ENCODE data around the gene PPP2CA. TPM values are rescaled to one million over a fixed set of nuclear protein-coding genes. Genes with fewer than 3 reads are reported as not detected.
"Not testable (repeated sequence)": the region's sequence is repeated elsewhere in the genome, so short reads cannot be mapped to it uniquely, and the experiment has no call there.

Gene PPP2CA
- polyA plus RNA-seq, 2 of the 4 experiments (the other 2 are of a cell fraction): 273 to 357 TPM

- no peak for TF ChIP-seq HDAC2 (IDR thresholded peaks at IDR 0.05)
- TF ChIP-seq ZSCAN20 (CRISPR knock-in tag; IDR thresholded peaks at IDR 0.05): no peak
- no peak for TF ChIP-seq MAX (IDR thresholded peaks at IDR 0.05)
- TF ChIP-seq SMC3 (IDR thresholded peaks at IDR 0.05): no peak
Measured at GRCh38 chr5:134258896-134259295, 33.0 kb upstream of the PPP2CA start (continued).

- H3K4me2 ChIP-seq: no peak overlapping the region
- POLR2A ChIA-PET: no interaction called here
Measured at GRCh38 chr5:134257176-134257575, 31.3 kb upstream of the PPP2CA start.

GRCh38 chr5:134255418-134256150, 29.7 kb upstream of the PPP2CA start:
- no peaks in the 10 kb centered on the region for H3K9me3 ChIP-seq
- H3K27ac ChIP-seq: no peak overlapping the region
- 77% methylated on average over 2 of the region's 2 CpGs for WGBS (ENCODE audit: missing lambda C conversion rate)
- TF ChIP-seq KDM5A (IDR thresholded peaks at IDR 0.05) (no peak), JUNB (IDR thresholded peaks at IDR 0.05) (no peak)
- no peak overlapping the region; the same call in 2 of the 3 replicates for H3K4me2 ChIP-seq
- POLR2A ChIA-PET: interaction anchor here (1.4 kb wide), 1 partner anchor 29 kb away, joined by 5 read pairs; the partner anchor contains the start of gene PPP2CA
- no peak for DNase-seq (ENCODE audit: low read depth in 1 of 2, low spot score in 1 of 2)
- H3K4me1 ChIP-seq: peaks cover 13% of the 10 kb centered on the region
- no peak for FAIRE-seq
- CTCF ChIA-PET: interaction anchor here (0.5 to 3.1 kb wide), 6 partner anchors 9 to 687 kb away, joined by 3 to 14 read pairs (median 3); no protein-coding TSS in a partner anchor
- no peak for ATAC-seq
- H3K4me3 ChIP-seq: no peak overlapping the region

More at GRCh38 chr5:134257176-134257575, 31.3 kb upstream of the PPP2CA start:
- WGBS (ENCODE audit: missing lambda C conversion rate): 80% methylated on average over 3 of the region's 3 CpGs
- Histone ChIP-seq H3K4me3 (no peak overlapping the region), H3K27ac (no peak overlapping the region), H3K4me1 (peaks cover 13% of the 10 kb centered on the region), H3K9me3 (no peaks in the 10 kb centered on the region)
- TF ChIP-seq NR3C1 (IDR thresholded peaks at IDR 0.05): no peak
- no peak for TF ChIP-seq JUNB (IDR thresholded peaks at IDR 0.05)
- TF ChIP-seq POLR2A (IDR thresholded peaks at IDR 0.05; ENCODE audit: low read length): no peak
- TF ChIP-seq PBX3 (IDR thresholded peaks at IDR 0.05): no peak
- TF ChIP-seq ZNF302 (CRISPR knock-in tag; IDR thresholded peaks at IDR 0.05): no peak
- TF ChIP-seq NFE2L2 (conservative IDR thresholded peaks at IDR 0.05; ENCODE audit: low read length): no peak
- no peak for TF ChIP-seq CHD4 (IDR thresholded peaks at IDR 0.05; ENCODE audit: borderline replicate concordance)
- TF ChIP-seq EP300 (IDR thresholded peaks at IDR 0.05): no peak
- no peak for TF ChIP-seq TP53 (CRISPR knock-in tag; IDR thresholded peaks at IDR 0.05)
- no peak for TF ChIP-seq SREBF2 (IDR thresholded peaks at IDR 0.05)
- TF ChIP-seq CHD2 (IDR thresholded peaks at IDR 0.05; ENCODE audit: low read length, partially characterized antibody): no peak
- no peak for TF ChIP-seq ATOH8 (CRISPR knock-in tag; IDR thresholded peaks at IDR 0.05; ENCODE audit: low read depth)
- TF ChIP-seq SMC3 (IDR thresholded peaks at IDR 0.05): no peak
- ATAC-seq: no peak
- CTCF ChIA-PET: interaction anchor here (0.8 to 3.1 kb wide), 2 partner anchors 32 kb away, joined by 3 to 14 read pairs; no protein-coding TSS in a partner anchor
- no peak for DNase-seq (ENCODE audit: low read depth in 1 of 2, low spot score in 1 of 2)
- no peak for FAIRE-seq

- not testable (repeated sequence) for ATAC-seq; DNase-seq (ENCODE audit: low read depth in 1 of 2, low spot score in 1 of 2); FAIRE-seq; H3K9me3 ChIP-seq; H3K4me3 ChIP-seq
- H3K4me2 ChIP-seq: peak overlapping the region; percentile 33; the same call in 1 of the 3 replicates
- ChIA-PET CTCF (interaction anchor here (1.3 to 1.9 kb wide), 2 partner anchors 9 to 10 kb away, joined by 3 to 6 read pairs; no protein-coding TSS in a partner anchor), POLR2A (interaction anchor here (1.4 to 1.5 kb wide), 2 partner anchors 28 to 77 kb away, joined by 3 to 8 read pairs; partner anchors contain the start of genes PPP2CA and SKP1)
- H3K4me1 ChIP-seq: peaks cover 22% of the 10 kb centered on the region
- WGBS (ENCODE audit: missing lambda C conversion rate): 83% methylated on average over 8 of the region's 8 CpGs
- peak overlapping the region in 1 of 2 experiments; percentile 25; a peak in 1 of 6 replicates for H3K27ac ChIP-seq
Measured at GRCh38 chr5:134253368-134254153, 27.7 kb upstream of the PPP2CA start.
